ENCODE measurements around the gene MYBPHL. TPM values are rescaled to one million over a fixed set of nuclear protein-coding genes. Genes with fewer than 3 reads are reported as not detected.

Gene MYBPHL
- total and polyA plus RNA-seq, 2 of the 13 experiments (the other 11 are each of a cell fraction or from before 2014, with no cell fraction given): 3.7 to 3.8 TPM

GRCh38 chr1:109306832-109307273 is at the start of gene MYBPHL (continued):
- TF ChIP-seq ZXDC (CRISPR knock-in tag; IDR thresholded peaks at IDR 0.05): no peak
- 0 out of 2 replicates have a peak, but pooled peaks have one; percentile 35 for TF ChIP-seq POLR2G (IDR thresholded peaks at IDR 0.05; ENCODE audit: low read depth, low read length)
- no peak for TF ChIP-seq TIGD3 (CRISPR knock-in tag; IDR thresholded peaks at IDR 0.05; ENCODE audit: borderline replicate concordance)
- TF ChIP-seq ZBTB43 (CRISPR knock-in tag; conservative IDR thresholded peaks at IDR 0.05): no peak
- TF ChIP-seq ZNF414 (CRISPR knock-in tag; IDR thresholded peaks at IDR 0.05): no peak
- 0 out of 2 replicates have a peak, but pooled peaks have one; percentile 43 for TF ChIP-seq ZNF710 (CRISPR knock-in tag; IDR thresholded peaks at IDR 0.05; ENCODE audit: borderline replicate concordance)
- TF ChIP-seq HNF4G (IDR thresholded peaks at IDR 0.05; ENCODE audit: borderline replicate concordance, low read depth, low read length): no peak
- TF ChIP-seq HNF4G (CRISPR knock-in tag; IDR thresholded peaks at IDR 0.05; ENCODE audit: borderline replicate concordance, low read depth): no peak
- no peak for TF ChIP-seq HMG20B (CRISPR knock-in tag; conservative IDR thresholded peaks at IDR 0.05)
- no peak for TF ChIP-seq ZBTB20 (CRISPR knock-in tag; IDR thresholded peaks at IDR 0.05; ENCODE audit: borderline replicate concordance, low read depth)
- no peak for TF ChIP-seq TCF12 (IDR thresholded peaks at IDR 0.05)
- TF ChIP-seq TCF12 (CRISPR knock-in tag; IDR thresholded peaks at IDR 0.05): 0 out of 2 replicates have a peak, but pooled peaks have one; percentile 27
- peak; percentile 20; the same call in 1 of the 2 replicates for TF ChIP-seq ZNF441 (CRISPR knock-in tag; IDR thresholded peaks at IDR 0.05; ENCODE audit: borderline replicate concordance)
- no peak for TF ChIP-seq ZNF761 (CRISPR knock-in tag; conservative IDR thresholded peaks at IDR 0.05)
- TF ChIP-seq MZF1 (CRISPR knock-in tag; IDR thresholded peaks at IDR 0.05; ENCODE audit: borderline replicate concordance): no peak
- TF ChIP-seq ZSCAN12 (CRISPR knock-in tag; IDR thresholded peaks at IDR 0.05): no peak
- TF ChIP-seq U2AF2 (IDR thresholded peaks at IDR 0.05; ENCODE audit: low read depth, low read length): no peak
- TF ChIP-seq ZNF772 (CRISPR knock-in tag; IDR thresholded peaks at IDR 0.05): no peak
- no peak for TF ChIP-seq SIX4 (CRISPR knock-in tag; IDR thresholded peaks at IDR 0.05)
- TF ChIP-seq ARNT (IDR thresholded peaks at IDR 0.05): no peak
- TF ChIP-seq ZGPAT (CRISPR knock-in tag; IDR thresholded peaks at IDR 0.05): no peak
